Small intestine (tissue), 7 donors: ENCODE data around the gene LCE2B. TPM values are rescaled to one million over a fixed set of nuclear protein-coding genes. Genes with fewer than 3 reads are reported as not detected.
"Not testable (repeated sequence)": the region's sequence is repeated elsewhere in the genome, so short reads cannot be mapped to it uniquely, and the experiment has no call there.

Source experiments
- DNase-seq, 2 donors: peaks; one replicate each; pipeline versions ENCODE4 v3.0.0 to v3.0.0-alpha.2; 2013
- FAIRE-seq: peaks from 2 replicates; lab custom pipeline; 2012; peaks lifted over from hg19 to GRCh38; lab: Jason Lieb, UNC
- H3K27ac ChIP-seq, 3 donors: one replicate each; pipeline ENCODE4 v1.5.1; 2013; ENCODE audit warnings: low read length in 2 of 3, mild to moderate bottlenecking in 2 of 3, control low read depth in 1 of 3, inconsistent platforms in 1 of 3, low read depth in 1 of 3, moderate library complexity in 1 of 3
- H3K27me3 ChIP-seq, 3 donors: one replicate each; pipeline ENCODE4 v1.6.1; 2013; ENCODE audit warnings: low read length in 3 of 3, inconsistent platforms in 1 of 3; ENCODE audit not compliant: control insufficient read depth in 3 of 3, insufficient read depth in 3 of 3
- H3K36me3 ChIP-seq, 3 donors: one replicate each; pipeline ENCODE4 v1.6.1; 2013; ENCODE audit warnings: low read length in 3 of 3, inconsistent platforms in 1 of 3, low read depth in 1 of 3, mild to moderate bottlenecking in 1 of 3, moderate library complexity in 1 of 3; ENCODE audit not compliant: control insufficient read depth in 3 of 3, insufficient read depth in 2 of 3
- H3K4me1 ChIP-seq, 3 donors: one replicate each; pipeline ENCODE4 v1.6.1; 2013; ENCODE audit warnings: low read length in 2 of 3, inconsistent platforms in 1 of 3, low read depth in 1 of 3, mild to moderate bottlenecking in 1 of 3, moderate library complexity in 1 of 3; ENCODE audit not compliant: control insufficient read depth in 3 of 3, insufficient read depth in 2 of 3
- H3K4me3 ChIP-seq, 3 donors: one replicate each; pipeline ENCODE4 v1.5.1; 2013; ENCODE audit warnings: low read length in 3 of 3, control low read depth in 1 of 3, inconsistent platforms in 1 of 3, low read depth in 1 of 3, mild to moderate bottlenecking in 1 of 3, moderate library complexity in 1 of 3
- H3K9me3 ChIP-seq, 2 donors: one replicate each; pipeline ENCODE4 v1.6.1; 2013; ENCODE audit warnings: low read depth in 1 of 2, low read length in 1 of 2; ENCODE audit not compliant: control insufficient read depth in 2 of 2, insufficient read depth in 1 of 2
- WGBS, 3 donors: extraction: QIAGEN DNeasy Blood & Tissue Kit; methylation state at CpG; one replicate each; pipeline ENCODE4 v1.1.7; 2013; 5-methylcytosine and 5-hydroxymethylcytosine counted together
- polyA plus RNA-seq, 4 donors: library from polyadenylated mRNA; stranded (reverse) in 3 of 4; unstranded in 1 of 4; fragments of 200-250 nt in 3 of 4; fragments of 120-200 nt in 1 of 4; gene quantifications; one replicate each; pipeline versions ENCODE4 v1.2.1 to v1.2.3, GENCODE V29; 2013
- donor health status: healthy with polysubstance abuse.
- donor health status: control.
- donor health status: control.
- donor health status: Bipolar disorder and iron deficiency.
- donor health status: healthy.

The LCE2B gene
- polyA plus RNA-seq, 4 donors: not detected

DNA sequence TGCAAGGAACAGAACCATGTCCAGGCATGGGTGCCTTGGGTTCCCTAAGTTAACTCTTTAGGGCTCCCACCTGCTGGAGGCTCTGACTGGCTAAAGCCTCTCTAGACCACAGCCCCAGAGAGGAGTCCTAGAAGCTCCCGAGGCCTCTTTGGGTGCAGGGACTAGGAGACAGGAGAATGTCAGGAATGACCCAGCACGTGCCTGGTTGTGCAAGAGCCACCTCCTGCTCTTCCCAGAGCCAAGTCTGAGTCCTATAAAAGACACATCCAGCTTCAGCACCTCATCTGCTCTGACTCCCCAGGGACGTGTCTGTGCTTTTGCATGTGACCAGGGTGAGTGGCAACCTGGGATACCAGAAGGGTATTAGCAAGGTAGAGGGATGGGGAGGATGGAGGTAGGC lies 22.8 kb upstream of the LCE2B start, which contains the start of gene LCE2D:
Gene LCE2D (plus strand): TSS at position 283 of the 400 bp plus-strand sequence. CDS start 726 bp downstream, outside the sequence.
- DNase-seq (no peak), FAIRE-seq (no peak)
- Histone ChIP-seq H3K36me3 (no peaks in the 10 kb centered on the region), H3K4me1 (no peaks in the 10 kb centered on the region), H3K27ac (no peak within 1 kb of the TSS), H3K4me3 (no peak within 1 kb of the TSS), H3K27me3 (no peaks in the 10 kb centered on the region), H3K9me3 (no peaks in the 10 kb centered on the region)
- WGBS, 3 donors: 47 to 54% (median 48%) methylated on average over 3 of the region's 3 CpGs

- 88 to 94% (median 94%) methylated on average over 1 of the region's 1 CpG for WGBS, 3 donors
Measured at GRCh38 chr1:152666171-152666570, 19.8 kb upstream of the LCE2B start.

DNA sequence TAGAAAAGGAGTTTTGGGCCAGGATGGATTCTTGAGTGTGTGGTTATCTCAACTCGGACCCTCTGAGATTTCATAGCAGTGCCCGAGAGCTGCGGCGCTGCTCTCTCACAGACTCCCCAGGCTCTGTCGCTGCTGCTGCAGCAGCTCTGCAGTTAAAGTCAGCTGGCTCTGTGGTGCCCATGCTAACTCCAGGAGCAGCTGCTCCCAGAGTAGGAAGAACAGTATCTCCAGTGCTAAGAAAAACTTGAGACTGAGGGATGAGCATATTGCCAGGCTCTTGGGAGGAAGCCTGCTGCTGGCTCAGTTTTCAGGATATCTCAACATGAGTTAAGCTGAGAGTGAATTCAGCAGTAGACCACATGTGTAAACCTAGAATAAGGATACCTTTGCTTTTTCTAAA lies 18.3 kb upstream of the LCE2B start:
- Histone ChIP-seq H3K27me3 (no peaks in the 10 kb centered on the region), H3K9me3 (no peaks in the 10 kb centered on the region), H3K4me3 (no peak overlapping the region), H3K27ac (no peak overlapping the region), H3K4me1 (no peaks in the 10 kb centered on the region), H3K36me3 (no peaks in the 10 kb centered on the region)
- WGBS, 3 donors: 84 to 93% (median 89%) methylated on average over 5 of the region's 5 CpGs
- DNase-seq: no peak
- no peak for FAIRE-seq

More at GRCh38 chr1:152666171-152666570, 19.8 kb upstream of the LCE2B start:
- H3K36me3 ChIP-seq, FAIRE-seq, H3K4me1 ChIP-seq, H3K4me3 ChIP-seq, H3K27ac ChIP-seq, H3K27me3 ChIP-seq, DNase-seq, H3K9me3 ChIP-seq: not testable (repeated sequence)

DNA sequence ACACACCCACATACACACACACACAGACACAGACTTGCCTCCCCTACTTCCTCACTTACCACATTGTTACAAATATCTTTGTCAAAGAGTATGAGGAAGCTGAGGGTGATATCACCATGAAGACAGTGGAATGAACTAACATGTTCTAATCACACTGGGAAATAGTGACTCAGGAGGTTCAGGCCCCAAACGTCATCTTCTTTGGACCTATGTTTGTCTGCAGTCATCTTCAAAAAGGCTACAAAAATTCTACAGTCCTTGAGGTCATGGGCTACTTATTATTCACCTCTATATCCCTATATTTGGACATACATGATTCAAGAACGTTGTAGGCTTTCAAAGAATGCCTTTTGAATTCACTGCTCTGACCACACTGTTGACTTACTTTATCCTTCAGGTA lies 12.9 kb upstream of the LCE2B start:
- Histone ChIP-seq H3K9me3 (no peaks in the 10 kb centered on the region), H3K4me1 (no peaks in the 10 kb centered on the region), H3K27me3 (no peaks in the 10 kb centered on the region), H3K4me3 (no peak overlapping the region), H3K27ac (no peak overlapping the region), H3K36me3 (no peaks in the 10 kb centered on the region)
- 34 to 58% (median 39%) methylated on average over 2 of the region's 2 CpGs for WGBS, 3 donors
- DNase-seq (no peak), FAIRE-seq (no peak)

DNA sequence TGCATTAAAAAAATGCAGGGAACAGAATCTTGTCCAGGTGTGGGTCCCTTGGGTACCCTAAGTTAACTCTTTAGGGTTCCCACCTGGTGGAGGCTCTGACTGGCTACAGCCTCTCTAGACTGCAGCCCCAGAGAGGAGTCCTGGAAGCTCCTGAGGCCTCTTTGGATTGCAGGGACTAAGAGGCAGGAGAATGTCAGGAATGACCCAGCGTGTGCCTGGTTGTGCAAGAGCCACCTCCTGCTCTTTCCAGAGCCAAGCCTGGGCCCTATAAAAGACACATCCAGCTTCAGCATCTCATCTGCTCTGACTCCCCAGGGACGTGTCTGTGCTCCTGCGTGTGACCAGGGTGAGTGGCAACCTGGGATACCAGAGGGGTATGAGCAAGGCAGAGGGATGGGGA lies 10.9 kb upstream of the LCE2B start, which contains the start of gene LCE2C:
Gene LCE2C (plus strand): TSS at position 297 of the 400 bp plus-strand sequence. CDS start 737 bp downstream, outside the sequence.
- H3K4me1 ChIP-seq, H3K4me3 ChIP-seq, H3K9me3 ChIP-seq, H3K27ac ChIP-seq, H3K27me3 ChIP-seq, DNase-seq, FAIRE-seq, H3K36me3 ChIP-seq: not testable (repeated sequence)
- WGBS, 3 donors: 62 to 80% (median 79%) methylated on average over 3 of the region's 3 CpGs

GRCh38 chr1:152679459-152679858 lies 6.5 kb upstream of the LCE2B start:
- H3K27me3 ChIP-seq: no peaks in the 10 kb centered on the region
- no peak overlapping the region for H3K4me3 ChIP-seq
- H3K4me1 ChIP-seq: no peaks in the 10 kb centered on the region
- H3K36me3 ChIP-seq: no peaks in the 10 kb centered on the region
- no peak overlapping the region for H3K27ac ChIP-seq
- H3K9me3 ChIP-seq: no peaks in the 10 kb centered on the region
- 51 to 63% (median 54%) methylated on average over 6 of the region's 6 CpGs for WGBS, 3 donors
- no peak for FAIRE-seq
- DNase-seq: no peak

- H3K4me1 ChIP-seq: no peaks in the 10 kb centered on the region
- WGBS, 3 donors: 60 to 72% (median 69%) methylated on average over 2 of the region's 2 CpGs
Measured at GRCh38 chr1:152681616-152682015, 4.3 kb upstream of the LCE2B start.

GRCh38 chr1:152683846-152684245 lies 2.1 kb upstream of the LCE2B start:
- H3K9me3 ChIP-seq: no peaks in the 10 kb centered on the region
- H3K4me3 ChIP-seq: no peak overlapping the region
- FAIRE-seq: no peak
- no peak for DNase-seq
- no peaks in the 10 kb centered on the region for H3K4me1 ChIP-seq
- no peak overlapping the region for H3K27ac ChIP-seq
- H3K27me3 ChIP-seq: no peaks in the 10 kb centered on the region
- no peaks in the 10 kb centered on the region for H3K36me3 ChIP-seq

More at GRCh38 chr1:152681616-152682015, 4.3 kb upstream of the LCE2B start:
- FAIRE-seq: no peak
- no peak for DNase-seq
- Histone ChIP-seq H3K36me3 (no peaks in the 10 kb centered on the region), H3K27ac (no peak overlapping the region), H3K27me3 (no peaks in the 10 kb centered on the region), H3K4me3 (no peak overlapping the region), H3K9me3 (no peaks in the 10 kb centered on the region)
